SK-N-DZ (cell line): Measurements from ENCODE around the gene SLC6A13.

Experiments used
- DNase-seq: peaks from one replicate; pipeline ENCODE4 v3.0.0-alpha.2; 2015; ENCODE audit warnings: low spot score

SLC6A13 gene

GRCh38 chr12:215116-215515 lies 47.5 kb downstream of the SLC6A13 start:
- no peak for DNase-seq

DNA sequence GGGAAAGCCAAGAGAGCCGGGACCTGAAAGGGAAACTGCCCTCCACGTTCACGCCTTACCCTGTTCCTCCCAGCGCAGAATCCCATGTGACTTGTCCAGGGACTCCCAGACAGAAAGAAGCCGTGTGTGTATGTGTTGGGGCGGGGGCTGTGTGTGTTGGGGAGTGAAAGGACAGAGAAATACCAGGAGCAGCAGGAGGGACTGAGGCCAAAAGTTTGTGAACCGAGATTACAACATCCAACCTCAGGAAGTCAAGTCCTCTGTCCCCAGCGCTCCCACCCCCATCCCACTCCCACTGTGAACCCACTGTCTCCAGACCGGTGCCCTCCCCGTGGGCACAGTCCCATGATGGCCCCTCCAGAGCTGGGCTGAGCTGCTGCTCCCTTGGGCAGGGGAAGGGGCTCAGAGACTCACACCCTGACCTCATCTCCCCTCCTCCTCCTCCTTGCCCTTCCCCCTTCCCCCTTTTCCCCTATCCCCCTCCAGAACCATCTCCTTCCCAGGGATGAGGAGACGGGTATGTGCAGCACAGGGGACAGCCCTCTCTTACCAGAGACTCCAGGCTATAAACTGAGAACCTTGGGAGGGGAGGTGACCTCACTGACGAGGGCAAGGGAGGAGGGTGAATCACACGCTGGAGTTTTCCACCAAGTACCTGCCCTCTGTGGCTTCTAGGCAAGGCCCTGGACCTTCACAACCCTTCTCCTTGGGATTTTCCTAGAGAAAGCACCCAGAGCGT lies 48.5 kb downstream of the SLC6A13 start, which contains the start of gene SLC6A12:
Gene SLC6A12 (minus strand): TSS at position 155 of the 739 bp plus-strand sequence. CDS start 4,171 bp downstream, outside the sequence.
- no peak for DNase-seq

DNA sequence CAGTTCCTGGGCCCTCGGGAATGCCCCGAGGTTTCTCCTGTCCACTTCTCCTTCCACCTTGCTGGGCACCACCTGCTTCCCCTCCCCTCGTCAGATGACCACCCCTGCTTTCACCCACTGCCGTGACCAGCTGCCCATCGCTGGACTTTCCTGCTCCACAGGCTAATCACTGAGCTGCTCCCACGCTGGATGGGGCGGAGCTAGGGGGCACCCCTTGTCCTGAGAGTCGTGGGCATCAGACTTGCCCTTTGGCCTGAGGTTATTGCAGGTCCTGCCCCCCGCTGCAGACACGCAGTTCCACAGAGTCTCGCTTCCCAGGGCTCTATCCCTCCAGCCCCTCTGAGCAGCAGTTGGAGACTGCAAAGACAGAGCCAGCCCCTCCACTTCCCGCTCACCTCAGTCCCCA lies 49.1 kb downstream of the SLC6A13 start:
- DNase-seq: no peak

DNA sequence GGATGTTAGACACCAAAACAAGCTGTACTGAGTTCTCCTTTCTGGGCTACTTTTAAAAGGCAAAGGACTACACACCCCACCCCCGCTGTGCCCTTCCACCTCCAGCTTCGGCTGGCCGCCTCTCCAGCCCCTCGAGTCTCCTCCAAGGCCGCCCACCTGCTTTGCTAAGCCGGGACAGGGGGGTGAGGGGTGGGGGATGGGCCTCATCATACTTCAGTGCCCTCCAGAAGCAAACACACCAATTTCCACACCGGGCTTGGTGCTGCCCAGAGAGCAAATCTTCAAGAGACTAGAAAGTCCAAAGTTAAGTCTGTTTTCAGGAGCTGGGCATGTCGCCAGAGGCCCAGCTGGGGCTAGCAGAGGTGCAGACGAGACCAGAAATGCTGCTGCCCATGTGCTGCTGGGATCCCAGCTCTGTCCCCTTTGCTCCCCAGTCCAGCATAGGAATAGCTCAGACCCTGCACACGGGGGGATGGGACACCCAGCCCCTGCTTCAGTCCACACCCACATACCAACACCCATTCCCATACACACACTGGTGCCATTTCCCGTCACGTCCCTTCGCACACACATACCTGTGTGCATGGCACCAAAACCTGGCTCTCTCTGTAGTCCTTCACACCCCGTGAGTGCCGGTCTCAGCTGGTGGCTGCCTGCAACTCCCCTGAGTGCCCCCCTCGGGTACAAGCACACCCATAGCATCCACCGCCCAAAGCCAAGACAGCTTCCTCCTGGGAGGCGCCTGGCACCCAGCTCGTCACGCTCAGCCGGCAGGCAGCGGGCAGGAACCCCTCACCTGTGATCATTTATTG lies 49.7 kb downstream of the SLC6A13 start:
- no peak for DNase-seq

- DNase-seq: no peak
Observed at GRCh38 chr12:212415-212714, 50.3 kb downstream of the SLC6A13 start.

GRCh38 chr12:211639-212414 lies 50.8 kb downstream of the SLC6A13 start:
- DNase-seq: no peak

DNA sequence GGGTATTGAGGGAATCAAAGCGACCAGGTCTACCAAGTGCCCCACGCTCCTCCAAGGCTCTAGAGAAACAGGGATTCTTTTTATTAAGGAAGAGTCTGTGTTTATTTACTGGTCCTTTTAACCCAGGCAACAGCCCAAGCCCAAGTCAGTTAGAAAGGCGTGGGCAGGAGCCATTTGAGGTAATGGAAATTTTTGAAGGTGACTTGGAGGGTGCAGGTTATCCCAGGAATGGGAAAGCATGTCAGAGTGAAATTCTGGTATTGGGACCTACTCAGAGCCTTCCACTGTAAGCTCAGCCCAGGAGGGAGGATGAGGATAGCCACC lies 51.5 kb downstream of the SLC6A13 start:
- DNase-seq: no peak

DNA sequence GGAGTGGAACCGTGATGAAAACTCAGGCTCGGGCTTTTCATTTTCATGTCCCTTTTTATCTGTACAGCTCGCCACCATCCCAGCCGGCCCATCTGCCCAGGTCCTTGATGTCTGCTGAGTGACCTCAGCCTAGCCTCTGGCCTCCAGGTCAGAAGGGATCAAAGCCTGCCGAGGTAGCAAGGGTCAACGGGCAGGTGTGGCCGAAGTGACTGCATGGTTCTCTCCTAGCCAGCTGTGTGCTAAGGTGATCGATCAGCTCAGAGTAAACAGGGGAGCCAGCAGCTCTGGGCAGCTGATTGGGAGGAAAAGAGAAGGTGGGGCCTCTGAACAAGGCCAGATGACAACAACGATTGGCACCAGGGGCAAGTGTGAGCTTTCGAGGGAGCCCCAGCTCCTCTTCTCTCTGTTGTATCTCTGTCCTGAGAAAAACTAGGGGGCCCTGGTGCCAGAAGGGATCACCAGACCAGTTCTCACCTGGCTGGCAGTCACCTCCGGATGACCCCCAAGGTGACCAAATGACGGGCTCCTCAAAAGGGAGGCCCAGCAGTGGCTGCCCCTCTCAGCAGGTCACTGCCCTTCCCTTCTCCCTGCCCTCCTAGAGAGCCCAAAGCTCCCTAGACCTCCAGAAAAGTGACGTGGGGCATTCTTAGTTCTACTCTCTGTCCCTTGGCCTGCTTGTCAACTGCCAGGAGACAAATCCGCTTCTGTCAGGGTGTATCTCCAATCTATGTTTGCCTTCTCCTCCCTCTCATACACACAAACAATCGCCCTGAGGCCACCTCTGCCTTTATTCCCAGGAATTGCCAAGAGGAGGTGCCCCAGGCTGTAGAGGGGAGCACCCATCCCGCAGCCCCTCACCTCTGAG lies 52.1 kb downstream of the SLC6A13 start:
- DNase-seq: no peak

DNA sequence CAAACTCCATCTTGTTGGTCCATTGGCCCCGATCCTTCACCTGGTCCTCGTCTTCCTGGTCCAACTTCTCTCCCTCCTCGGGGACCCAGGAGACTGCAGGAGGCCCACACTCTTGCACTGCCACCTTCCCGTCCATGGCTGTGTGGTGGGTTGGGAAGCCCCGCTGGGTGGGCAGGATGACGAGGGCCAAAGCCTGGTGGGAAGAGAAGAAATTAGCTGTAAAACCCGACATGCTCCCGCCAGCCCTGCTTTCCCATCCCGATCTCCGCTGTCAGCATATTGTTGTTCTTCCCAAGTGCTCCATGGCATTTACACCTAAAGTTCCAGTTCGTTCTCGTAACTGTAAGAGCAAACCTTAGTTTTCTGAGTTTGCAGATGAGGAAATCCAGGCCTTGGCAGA lies 52.8 kb downstream of the SLC6A13 start:
- no peak for DNase-seq

DNA sequence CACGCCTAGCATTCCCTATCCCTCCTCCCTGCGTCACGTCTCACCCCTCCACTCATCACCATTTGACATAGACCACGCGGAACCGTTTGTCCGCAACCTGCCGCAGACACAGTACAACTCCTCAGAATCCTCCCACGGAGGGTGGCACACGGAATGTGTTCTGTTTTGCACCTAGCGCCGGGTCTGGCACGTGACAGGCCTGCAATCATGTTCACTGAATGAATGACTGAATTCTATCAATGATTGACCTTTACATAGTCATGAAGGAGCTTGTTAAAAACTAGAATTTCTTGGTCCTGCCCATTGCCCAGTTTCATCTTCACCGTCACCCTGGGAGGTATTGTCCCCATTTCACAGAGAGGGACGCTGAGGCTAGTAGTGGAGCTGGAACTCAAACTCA lies 53.4 kb downstream of the SLC6A13 start:
- no peak for DNase-seq

GRCh38 chr12:208813-209212 lies 53.8 kb downstream of the SLC6A13 start:
- DNase-seq: no peak

DNA sequence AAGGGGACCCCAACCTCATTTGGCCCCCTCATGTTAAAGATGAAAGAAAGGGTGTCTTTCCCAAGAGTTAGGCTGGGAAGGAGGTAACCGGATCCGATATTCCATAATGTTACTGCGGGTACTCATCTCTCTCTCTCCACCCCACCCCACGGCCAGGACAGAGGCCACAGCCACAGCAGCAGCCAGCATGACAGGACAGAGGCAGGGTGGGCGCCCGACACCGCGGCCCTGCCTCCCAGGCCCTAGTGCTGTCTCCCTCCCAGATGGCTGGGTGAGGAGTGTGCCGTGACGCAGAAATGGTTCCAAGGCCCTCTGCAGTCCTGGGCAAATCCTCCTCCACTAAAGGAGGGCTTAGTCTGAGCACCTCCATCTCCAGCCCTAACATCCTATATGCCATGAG lies 54.8 kb downstream of the SLC6A13 start:
- no peak for DNase-seq

DNA sequence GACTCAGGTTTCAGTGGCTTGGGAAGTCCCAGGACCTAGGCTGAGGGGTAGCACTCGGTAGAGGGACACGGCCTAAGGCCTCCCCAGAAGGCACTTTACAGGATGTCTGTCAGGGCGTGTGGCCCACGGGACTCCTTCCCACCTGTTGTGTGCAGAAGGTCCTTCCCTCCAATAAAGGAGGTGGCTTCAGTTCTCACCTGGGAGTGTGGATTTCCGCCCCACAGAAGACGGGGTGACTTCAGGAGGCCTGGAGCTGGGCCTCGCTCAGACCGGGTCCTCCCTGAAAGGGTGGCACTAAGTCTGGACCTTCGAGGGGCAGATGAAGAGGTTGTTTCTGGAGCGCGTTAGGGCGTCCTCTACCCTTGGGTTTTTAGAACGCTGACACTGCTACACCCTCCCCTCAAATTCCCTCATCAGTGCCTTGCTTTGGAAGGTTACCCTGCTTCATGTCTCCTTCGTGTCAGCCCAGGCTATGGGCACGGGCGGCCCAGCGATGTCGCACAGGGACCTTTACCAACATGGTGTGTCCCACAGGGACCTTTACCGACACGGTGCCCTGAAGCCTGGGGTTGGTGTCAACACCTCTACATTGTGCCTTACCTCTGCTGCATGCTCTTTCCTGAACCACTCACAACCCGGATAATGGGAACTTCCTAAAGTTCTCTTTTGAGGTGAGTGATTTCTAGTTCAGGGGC lies 55.7 kb downstream of the SLC6A13 start:
- no peak for DNase-seq

DNA sequence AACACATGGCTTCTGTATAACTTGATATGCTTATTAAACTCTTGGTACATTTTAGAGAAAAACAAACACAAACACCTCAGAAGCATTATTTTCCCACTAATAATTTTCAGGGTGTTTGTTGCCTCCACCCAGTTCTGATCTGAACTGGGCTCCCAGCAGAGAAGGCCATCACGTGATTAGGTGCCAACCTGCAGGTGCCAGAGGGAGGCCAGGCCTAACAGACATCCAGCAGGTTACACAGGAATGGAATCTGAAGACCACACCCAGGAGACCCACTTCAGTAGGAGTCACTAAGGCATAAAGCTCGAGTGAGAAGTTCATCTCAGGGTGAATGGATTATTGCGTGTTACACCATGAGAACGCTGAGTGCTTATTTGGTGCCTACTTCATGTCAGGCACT lies 57.6 kb downstream of the SLC6A13 start:
- DNase-seq: no peak

GRCh38 chr12:204261-204678 lies 58.4 kb downstream of the SLC6A13 start:
- DNase-seq: no peak

DNA sequence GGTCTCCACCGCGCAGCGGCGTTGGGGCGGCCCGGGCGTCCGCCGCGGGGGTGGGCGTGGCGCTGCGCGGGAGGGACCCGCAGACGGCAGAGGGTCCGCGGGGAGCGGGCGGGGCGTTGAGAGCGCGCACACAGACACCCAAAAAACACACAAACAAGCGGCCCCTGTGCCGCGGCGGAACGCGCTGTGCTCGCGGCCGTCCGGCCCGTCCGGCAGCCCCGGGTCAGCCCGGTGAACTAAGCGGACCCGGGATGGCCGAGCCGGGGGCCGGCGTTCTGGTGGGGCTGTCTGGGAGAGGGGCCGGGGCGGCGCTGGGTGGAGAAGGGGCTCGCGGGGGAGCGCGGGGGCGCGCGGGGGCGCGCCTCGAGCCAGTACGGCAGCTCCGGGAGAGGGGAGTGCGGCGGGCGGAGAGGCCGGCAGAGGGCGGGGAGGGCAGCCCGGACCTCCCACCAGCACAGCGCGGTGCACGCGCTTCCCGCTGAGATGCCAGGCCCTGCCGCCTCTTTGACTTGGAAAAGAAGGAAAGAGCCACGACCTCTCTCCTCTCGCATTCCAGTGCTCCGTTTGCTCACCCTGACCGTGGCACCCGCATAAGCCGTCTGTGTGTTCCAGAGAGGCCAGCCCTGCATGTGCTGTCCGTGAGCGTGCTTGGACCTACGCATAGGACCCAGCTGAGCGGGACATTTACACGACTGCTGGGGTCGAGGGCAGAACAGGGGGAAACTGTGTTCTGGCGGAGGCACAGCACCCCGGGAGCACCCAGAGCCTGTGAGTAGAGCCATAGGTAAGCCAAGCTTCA lies 59.0 kb downstream of the SLC6A13 start:
- no peak for DNase-seq

DNA sequence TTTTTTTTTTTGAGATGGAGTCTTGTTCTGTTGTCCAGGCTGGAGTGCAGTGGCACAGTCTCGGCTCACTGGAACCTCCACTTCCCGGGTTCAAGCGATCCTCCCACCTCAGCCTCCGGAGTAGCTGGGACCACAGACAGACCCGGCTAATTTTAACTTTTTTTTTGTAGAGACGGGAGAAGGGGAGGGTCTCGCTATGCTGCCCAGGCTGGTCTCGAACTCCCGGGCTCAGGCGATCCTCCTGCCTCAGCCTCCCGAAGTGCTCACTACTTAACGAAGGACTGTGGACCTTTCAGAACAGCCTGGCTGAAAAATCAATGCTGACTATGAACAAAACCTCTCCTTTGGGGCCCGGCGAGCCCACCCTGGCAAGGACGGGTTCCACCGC lies 59.6 kb downstream of the SLC6A13 start:
- no peak for DNase-seq

DNA sequence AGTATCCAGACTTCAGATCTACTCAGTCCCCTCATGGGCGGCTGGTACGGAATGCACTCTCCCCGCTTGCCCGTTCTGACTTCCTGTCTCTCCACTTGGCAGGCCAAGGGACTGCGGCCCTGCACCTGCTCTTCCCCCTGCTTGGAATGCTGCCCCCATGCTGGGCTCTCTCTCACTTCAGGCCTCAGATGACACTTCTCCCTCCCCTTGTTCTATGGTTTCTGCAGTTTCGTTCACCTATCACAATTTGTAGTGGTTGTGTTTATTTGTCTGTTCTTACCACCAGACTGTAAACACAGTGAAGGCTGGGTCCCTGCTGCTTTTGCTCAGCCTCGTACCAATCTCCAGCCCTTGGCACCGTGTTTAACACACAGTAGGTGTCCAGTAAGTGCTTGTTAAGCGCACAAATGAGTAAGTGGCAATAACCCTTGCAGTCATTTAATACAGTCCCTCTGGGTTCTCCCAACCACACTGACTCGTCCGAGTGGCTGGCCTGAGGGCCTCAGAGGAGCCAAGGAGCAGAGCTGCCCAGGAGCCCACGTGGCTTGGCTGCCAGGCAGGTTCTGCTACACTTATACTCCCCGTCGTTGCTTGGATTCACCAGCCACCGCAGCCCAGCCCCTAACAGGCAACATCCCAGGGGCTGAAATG lies 60.4 kb downstream of the SLC6A13 start:
- DNase-seq: no peak

DNA sequence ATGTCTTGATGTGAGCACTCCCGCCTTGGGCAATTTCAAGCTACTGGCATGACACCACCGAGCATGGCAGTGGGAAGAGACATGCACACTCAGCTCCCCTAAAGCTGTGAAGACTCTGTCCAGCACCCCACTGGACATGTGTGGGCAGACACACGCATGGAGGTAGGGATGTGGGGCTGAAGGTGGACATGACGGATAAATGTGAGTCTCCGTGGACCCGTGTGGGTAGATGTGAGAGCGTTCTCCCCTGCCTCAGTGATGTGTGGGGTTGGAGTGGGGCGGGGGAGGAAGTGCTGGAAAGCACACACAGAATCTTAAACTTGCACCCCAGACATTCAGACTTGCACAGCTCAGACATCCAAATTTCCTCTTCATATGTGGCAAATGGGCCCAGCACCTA lies 61.3 kb downstream of the SLC6A13 start:
- no peak for DNase-seq

- no peak for DNase-seq
Observed at GRCh38 chr12:198705-199104, 63.9 kb downstream of the SLC6A13 start.
